RPMI8226 (cell line): ENCODE measurements around the gene FARS2.
"Not testable (repeated sequence)": the region's sequence is repeated elsewhere in the genome, so short reads cannot be mapped to it uniquely, and the experiment has no call there.

Source experiments
- DNase-seq: peaks from one replicate; pipeline ENCODE4 v3.0.0-alpha.2; 2015

FARS2 gene

GRCh38 chr6:5652406-5653137 lies 391.3 kb downstream of the FARS2 start:
- no peak for DNase-seq

- DNase-seq, result no peak
Measured at GRCh38 chr6:5653801-5654200, 392.5 kb downstream of the FARS2 start.

GRCh38 chr6:5656226-5656625 lies 394.9 kb downstream of the FARS2 start:
- no peak for DNase-seq

GRCh38 chr6:5656695-5657094 lies 395.4 kb downstream of the FARS2 start:
- not testable (repeated sequence) for DNase-seq

GRCh38 chr6:5657684-5658430 lies 396.5 kb downstream of the FARS2 start:
- no peak for DNase-seq

GRCh38 chr6:5659467-5659866 lies 398.2 kb downstream of the FARS2 start:
- DNase-seq, result no peak

GRCh38 chr6:5660772-5661171 lies 399.5 kb downstream of the FARS2 start:
- DNase-seq, result no peak

GRCh38 chr6:5662797-5663196 lies 401.5 kb downstream of the FARS2 start:
- DNase-seq, result no peak

- no peak for DNase-seq
Measured at GRCh38 chr6:5663259-5663658, 401.9 kb downstream of the FARS2 start.

- no peak for DNase-seq
Measured at GRCh38 chr6:5663739-5664138, 402.4 kb downstream of the FARS2 start.

GRCh38 chr6:5664149-5664548 lies 402.8 kb downstream of the FARS2 start:
- no peak for DNase-seq

- peak; percentile 84 for DNase-seq
Measured at GRCh38 chr6:5665173-5665572, 403.9 kb downstream of the FARS2 start.

- no peak for DNase-seq
Measured at GRCh38 chr6:5665667-5666066, 404.4 kb downstream of the FARS2 start.

GRCh38 chr6:5666695-5667094 lies 405.4 kb downstream of the FARS2 start:
- DNase-seq, result no peak

GRCh38 chr6:5667737-5668136 lies 406.4 kb downstream of the FARS2 start:
- no peak for DNase-seq

GRCh38 chr6:5670381-5670780 lies 409.1 kb downstream of the FARS2 start:
- DNase-seq, result no peak

GRCh38 chr6:5670811-5671561 lies 409.7 kb downstream of the FARS2 start:
- DNase-seq, result no peak

GRCh38 chr6:5671601-5672559 lies 410.6 kb downstream of the FARS2 start:
- no peak for DNase-seq

- DNase-seq, result no peak
Measured at GRCh38 chr6:5672581-5673011, 411.3 kb downstream of the FARS2 start.

GRCh38 chr6:5673019-5673790 lies 411.9 kb downstream of the FARS2 start:
- DNase-seq, result no peak

GRCh38 chr6:5674141-5674540 lies 412.8 kb downstream of the FARS2 start:
- no peak for DNase-seq

- DNase-seq, result no peak
Measured at GRCh38 chr6:5674721-5675120, 413.4 kb downstream of the FARS2 start.
